MM.1S (cell line): ENCODE data around the gene CCDC171.

Source experiments
- DNase-seq: peaks from one replicate; pipeline ENCODE4 v3.0.0-alpha.2; 2015
- H2AFZ ChIP-seq: fragments of 300-600 bp; sonication (generic); 2 replicates; pipeline ENCODE4 v1.6.0; 2016; ENCODE audit warnings: antibody characterized with exemption, low read length
- H3F3A ChIP-seq: fragments of 300-600 bp; sonication (generic); 2 replicates; pipeline ENCODE4 v1.6.1; 2016; ENCODE audit warnings: mild to moderate bottlenecking, antibody characterized with exemption, low read length, moderate library complexity, mixed read lengths; ENCODE audit not compliant: insufficient read depth
- H3K27ac ChIP-seq: fragments of 300-600 bp; sonication (generic); 2 replicates; pipeline ENCODE4 v1.5.1; 2016; ENCODE audit warnings: mild to moderate bottlenecking, low read length
- H3K27me3 ChIP-seq: fragments of 300-600 bp; sonication (generic); replicated peaks from 2 replicates; pipeline ENCODE4 v1.6.0; 2016; ENCODE audit warnings: low read length; ENCODE audit not compliant: insufficient read depth
- H3K36me3 ChIP-seq: fragments of 300-600 bp; sonication (generic); replicated peaks from 2 replicates; pipeline ENCODE4 v1.6.1; 2016; ENCODE audit warnings: mild to moderate bottlenecking, low read length, mixed read lengths; ENCODE audit not compliant: insufficient read depth
- H3K4me1 ChIP-seq: fragments of 300-600 bp; sonication (generic); 2 replicates; pipeline ENCODE4 v1.6.1; 2016; ENCODE audit warnings: low read length, mixed read lengths
- H3K4me2 ChIP-seq: fragments of 300-600 bp; sonication (generic); 2 replicates; pipeline ENCODE4 v1.6.0; 2016; ENCODE audit warnings: low read depth, low read length
- H3K4me3 ChIP-seq: fragments of 300-600 bp; sonication (generic); 2 replicates; pipeline ENCODE4 v1.5.1; 2016; ENCODE audit warnings: low read length, mixed read lengths
- H3K79me2 ChIP-seq: fragments of 300-600 bp; sonication (generic); 2 replicates; pipeline ENCODE4 v1.6.1; 2016; ENCODE audit warnings: mixed run types, low read length, mixed read lengths
- H3K9ac ChIP-seq: fragments of 300-600 bp; sonication (generic); 2 replicates; pipeline ENCODE4 v1.6.1; 2016; ENCODE audit warnings: low read length, mixed read lengths
- H3K9me2 ChIP-seq: fragments of 300-600 bp; sonication (generic); replicated peaks from 2 replicates; pipeline ENCODE4 v1.6.1; 2016; ENCODE audit warnings: mild to moderate bottlenecking, low read length, mixed read lengths; ENCODE audit not compliant: insufficient read depth
- H3K9me3 ChIP-seq: fragments of 300-600 bp; sonication (generic); replicated peaks from 2 replicates; pipeline ENCODE4 v1.6.1; 2016; ENCODE audit warnings: mild to moderate bottlenecking, low read length, mixed read lengths; ENCODE audit not compliant: insufficient read depth
- H4K20me1 ChIP-seq: fragments of 300-600 bp; sonication (generic); 2 replicates; pipeline ENCODE4 v1.6.1; 2016; ENCODE audit warnings: mild to moderate bottlenecking, low read length, moderate library complexity, mixed read lengths; ENCODE audit not compliant: insufficient read depth
- EZH2 ChIP-seq: fragments of 300-600 bp; sonication (generic); optimal IDR thresholded peaks from 2 replicates; pipeline ENCODE3; 2017; ENCODE audit warnings: low read depth, mild to moderate bottlenecking, antibody characterized with exemption, low read length, mixed read lengths
- EZH2phosphoT487 ChIP-seq: fragments of 300-600 bp; sonication (generic); IDR thresholded peaks from 2 replicates; pipeline ENCODE4 v1.6.1; 2018; ENCODE audit warnings: antibody characterized with exemption, low read length
- TF ChIP-seq, protein P1 (sequence below): fragments of 300-600 bp; sonication (generic); IDR thresholded peaks from 2 replicates; pipeline ENCODE4 v1.5.1; 2016; ENCODE audit warnings: antibody characterized with exemption, low read length, mixed read lengths

Gene CCDC171

DNA sequence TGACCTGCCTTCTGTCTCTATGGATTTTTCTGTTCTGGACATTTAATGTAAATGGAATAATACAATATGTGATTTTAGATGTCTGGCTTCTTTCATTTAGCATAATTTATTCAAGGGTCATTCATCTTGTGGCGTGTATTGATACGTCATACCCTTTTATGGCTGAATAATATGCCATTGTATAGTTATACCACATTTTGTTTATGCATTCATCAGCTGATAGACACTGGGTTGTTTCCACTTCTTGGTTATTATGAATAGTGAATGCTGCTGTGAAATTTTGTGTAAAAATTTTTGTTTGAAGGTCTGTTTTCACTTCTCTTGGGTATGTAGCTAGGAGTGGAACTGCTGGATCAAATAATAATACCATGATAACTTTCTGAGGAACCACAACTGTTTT lies 298.9 kb downstream of the CCDC171 start:
- no peak for TF ChIP-seq EZH2phosphoT487
- TF ChIP-seq, protein P1, sequence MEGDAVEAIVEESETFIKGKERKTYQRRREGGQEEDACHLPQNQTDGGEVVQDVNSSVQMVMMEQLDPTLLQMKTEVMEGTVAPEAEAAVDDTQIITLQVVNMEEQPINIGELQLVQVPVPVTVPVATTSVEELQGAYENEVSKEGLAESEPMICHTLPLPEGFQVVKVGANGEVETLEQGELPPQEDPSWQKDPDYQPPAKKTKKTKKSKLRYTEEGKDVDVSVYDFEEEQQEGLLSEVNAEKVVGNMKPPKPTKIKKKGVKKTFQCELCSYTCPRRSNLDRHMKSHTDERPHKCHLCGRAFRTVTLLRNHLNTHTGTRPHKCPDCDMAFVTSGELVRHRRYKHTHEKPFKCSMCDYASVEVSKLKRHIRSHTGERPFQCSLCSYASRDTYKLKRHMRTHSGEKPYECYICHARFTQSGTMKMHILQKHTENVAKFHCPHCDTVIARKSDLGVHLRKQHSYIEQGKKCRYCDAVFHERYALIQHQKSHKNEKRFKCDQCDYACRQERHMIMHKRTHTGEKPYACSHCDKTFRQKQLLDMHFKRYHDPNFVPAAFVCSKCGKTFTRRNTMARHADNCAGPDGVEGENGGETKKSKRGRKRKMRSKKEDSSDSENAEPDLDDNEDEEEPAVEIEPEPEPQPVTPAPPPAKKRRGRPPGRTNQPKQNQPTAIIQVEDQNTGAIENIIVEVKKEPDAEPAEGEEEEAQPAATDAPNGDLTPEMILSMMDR = no peak
- no peak for TF ChIP-seq EZH2
- H3K36me3 ChIP-seq = no peaks in the 10 kb centered on the region
- H3K9ac ChIP-seq = no peak overlapping the region
- no peaks in the 10 kb centered on the region for H3K27me3 ChIP-seq
- H3K27ac ChIP-seq = no peak overlapping the region
- no peaks in the 10 kb centered on the region for H3K4me1 ChIP-seq
- H2AFZ ChIP-seq = no peak overlapping the region
- H3K79me2 ChIP-seq = no peaks in the 10 kb centered on the region
- no peaks in the 10 kb centered on the region for H4K20me1 ChIP-seq
- no peaks in the 10 kb centered on the region for H3K9me2 ChIP-seq
- no peak for DNase-seq
- no peaks in the 10 kb centered on the region for H3F3A ChIP-seq
- no peak overlapping the region for H3K4me3 ChIP-seq
- H3K9me3 ChIP-seq = no peaks in the 10 kb centered on the region
- no peak overlapping the region for H3K4me2 ChIP-seq

DNA sequence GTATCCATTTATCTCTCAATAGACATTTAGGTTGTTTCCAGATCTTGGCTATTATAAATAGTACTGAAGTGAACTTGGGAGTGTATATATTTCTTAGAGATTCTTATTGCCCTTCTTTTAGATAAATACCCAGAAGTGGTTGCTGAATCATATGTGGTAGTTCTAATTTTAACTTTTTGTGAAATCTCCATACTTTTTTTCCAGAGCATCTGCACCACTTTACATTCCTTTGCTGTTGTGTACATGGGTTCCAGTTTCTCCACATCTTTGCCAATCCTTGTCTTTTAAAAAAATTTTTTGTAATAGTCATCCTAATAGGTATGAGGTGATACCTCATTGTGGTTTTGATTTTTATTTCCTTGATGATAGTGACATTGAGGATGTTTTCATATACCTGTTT lies 303.7 kb downstream of the CCDC171 start:
- H3K4me2 ChIP-seq = no peak overlapping the region
- no peak for DNase-seq
- no peak overlapping the region for H3K9ac ChIP-seq
- H3K9me3 ChIP-seq = no peaks in the 10 kb centered on the region
- H3K9me2 ChIP-seq = no peaks in the 10 kb centered on the region
- H3F3A ChIP-seq = no peaks in the 10 kb centered on the region
- no peaks in the 10 kb centered on the region for H3K36me3 ChIP-seq
- no peaks in the 10 kb centered on the region for H3K79me2 ChIP-seq
- no peaks in the 10 kb centered on the region for H4K20me1 ChIP-seq
- H3K4me1 ChIP-seq = no peaks in the 10 kb centered on the region
- no peaks in the 10 kb centered on the region for H3K27me3 ChIP-seq
- TF ChIP-seq, protein P1 = no peak
- TF ChIP-seq EZH2phosphoT487 = no peak
- TF ChIP-seq EZH2 = no peak
- H3K27ac ChIP-seq = no peak overlapping the region
- H3K4me3 ChIP-seq = no peak overlapping the region
- H2AFZ ChIP-seq = no peak overlapping the region

DNA sequence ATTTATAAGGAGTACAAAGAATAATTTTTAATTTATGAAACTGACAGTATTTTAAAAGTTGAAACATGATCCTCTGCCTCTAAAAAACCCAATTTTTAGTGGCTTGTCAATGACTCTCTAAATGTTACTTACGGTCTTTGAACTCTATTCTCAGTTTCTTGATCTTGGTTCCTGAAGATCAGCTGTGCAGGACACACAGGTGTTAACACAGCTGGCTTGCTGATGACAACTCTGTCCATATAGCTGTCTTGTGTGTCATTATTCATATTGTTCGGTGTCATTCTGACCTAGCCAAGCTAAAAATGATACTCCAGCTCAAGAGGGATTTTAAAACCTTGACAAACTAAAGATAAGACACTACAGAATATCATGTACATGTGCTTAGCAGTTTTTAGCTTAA lies 314.5 kb downstream of the CCDC171 start:
- H2AFZ ChIP-seq = no peak overlapping the region
- H3K79me2 ChIP-seq = no peaks in the 10 kb centered on the region
- no peaks in the 10 kb centered on the region for H3K9me2 ChIP-seq
- DNase-seq = peak; percentile 68
- TF ChIP-seq EZH2phosphoT487 (no peak), EZH2 (no peak)
- TF ChIP-seq, protein P1 = no peak
- no peaks in the 10 kb centered on the region for H3K36me3 ChIP-seq
- H3F3A ChIP-seq = no peaks in the 10 kb centered on the region
- no peak overlapping the region; the same call in 1 of the 2 replicates for H3K27ac ChIP-seq
- H3K4me1 ChIP-seq = peaks cover 9% of the 10 kb centered on the region
- H4K20me1 ChIP-seq = no peaks in the 10 kb centered on the region
- no peaks in the 10 kb centered on the region for H3K9me3 ChIP-seq
- H3K4me3 ChIP-seq = no peak overlapping the region
- no peaks in the 10 kb centered on the region for H3K27me3 ChIP-seq
- H3K4me2 ChIP-seq = peak overlapping the region; percentile 54; the same call in 1 of the 2 replicates
- H3K9ac ChIP-seq = 0 out of 2 replicates have a peak overlapping the region, but pooled peaks have one; percentile 25
